Calu3 (cell line): Measurements from ENCODE around the gene C14orf119. TPM values are rescaled to one million over a fixed set of nuclear protein-coding genes. Genes with fewer than 3 reads are reported as not detected.

Experiments
- BruUV-seq: library from RNA; stranded (reverse); fragments of 400-500 nt; replicated peaks from 2 replicates; lab custom pipeline; 2021; lab: Mats Ljungman, UMichigan
- CTCF ChIA-PET: fragments of 300-600 bp; sonication (Branson Sonifier 250); formaldehyde crosslinking; loops from one replicate; lab custom pipeline; 2022; ENCODE audit warnings: antibody characterized with exemption; lab: Charles Lee
- DNase-seq: peaks from one replicate; pipeline ENCODE4 v3.0.0; 2022
- H3K27ac Mint-ChIP-seq: one replicate; pipeline ENCODE4 v1.8.0; 2022; ENCODE audit warnings: mixed read lengths; ENCODE audit not compliant: unreplicated experiment
- H3K27me3 Mint-ChIP-seq: one replicate; pipeline ENCODE4 v1.8.0; 2022; ENCODE audit warnings: mixed read lengths; ENCODE audit not compliant: unreplicated experiment
- H3K36me3 Mint-ChIP-seq: one replicate; pipeline ENCODE4 v1.8.0; 2022; ENCODE audit warnings: mild to moderate bottlenecking, moderate library complexity, mixed read lengths; ENCODE audit not compliant: insufficient read depth, unreplicated experiment
- H3K4me1 Mint-ChIP-seq: one replicate; pipeline ENCODE4 v1.8.0; 2022; ENCODE audit warnings: mild to moderate bottlenecking, low read depth, mixed read lengths; ENCODE audit not compliant: unreplicated experiment
- H3K4me3 Mint-ChIP-seq: one replicate; pipeline ENCODE4 v1.8.0; 2022; ENCODE audit warnings: mild to moderate bottlenecking, low read depth, moderate library complexity, mixed read lengths; ENCODE audit not compliant: unreplicated experiment
- H3K9me3 Mint-ChIP-seq: one replicate; pipeline ENCODE4 v1.8.0; 2022; ENCODE audit warnings: low read depth, mixed read lengths; ENCODE audit not compliant: unreplicated experiment
- CTCF ChIP-seq: fragments of 200-600 bp; IDR thresholded peaks from one replicate; pipeline ENCODE4 v1.8.0; 2022; ENCODE audit warnings: antibody characterized with exemption; ENCODE audit not compliant: unreplicated experiment
- intact Hi-C: fragments of 100-400 bp; cut with micrococcal nuclease; formaldehyde crosslinking; loops from one replicate; pipeline ENCODE4 v1.10.0; 2022; ENCODE audit not compliant: unreplicated experiment
- total RNA-seq: library from RNA; stranded (reverse); gene quantifications from 2 replicates; pipeline ENCODE4 v1.2.3, GENCODE V29; 2022

The C14orf119 gene
- total RNA-seq, 1 experiment from 2014 or later, result 47.3 TPM

GRCh38 chr14:23137192-23137812 is 42.0 kb downstream of the C14orf119 start:
- CTCF ChIA-PET, result interaction anchor here (1.2 kb wide), 1 partner anchor 17 kb away, joined by 4 read pairs; no protein-coding TSS in a partner anchor
- H3K27me3 Mint-ChIP-seq, result peaks cover 65% of the 10 kb centered on the region
- H3K4me3 Mint-ChIP-seq, result no peak overlapping the region
- H3K36me3 Mint-ChIP-seq, result no peaks in the 10 kb centered on the region
- no peak overlapping the region for H3K27ac Mint-ChIP-seq
- no peak for DNase-seq
- TF ChIP-seq CTCF, result no peak
- no TSS peak for BruUV-seq
- intact Hi-C loops, result no loop called here
- no peaks in the 10 kb centered on the region for H3K4me1 Mint-ChIP-seq
- H3K9me3 Mint-ChIP-seq, result no peaks in the 10 kb centered on the region

GRCh38 chr14:23137813-23138535 is 42.7 kb downstream of the C14orf119 start:
- Mint-ChIP-seq H3K9me3 (no peaks in the 10 kb centered on the region), H3K27ac (no peak overlapping the region), H3K4me1 (no peaks in the 10 kb centered on the region), H3K4me3 (no peak overlapping the region), H3K36me3 (no peaks in the 10 kb centered on the region), H3K27me3 (peaks cover 72% of the 10 kb centered on the region)
- CTCF ChIA-PET, result interaction anchor here (0.6 to 1.2 kb wide), 2 partner anchors 17 to 62 kb away, joined by 4 to 6 read pairs; no protein-coding TSS in a partner anchor
- no TSS peak for BruUV-seq
- no peak for DNase-seq
- intact Hi-C loops, result no loop called here
- TF ChIP-seq CTCF, result no peak

DNA sequence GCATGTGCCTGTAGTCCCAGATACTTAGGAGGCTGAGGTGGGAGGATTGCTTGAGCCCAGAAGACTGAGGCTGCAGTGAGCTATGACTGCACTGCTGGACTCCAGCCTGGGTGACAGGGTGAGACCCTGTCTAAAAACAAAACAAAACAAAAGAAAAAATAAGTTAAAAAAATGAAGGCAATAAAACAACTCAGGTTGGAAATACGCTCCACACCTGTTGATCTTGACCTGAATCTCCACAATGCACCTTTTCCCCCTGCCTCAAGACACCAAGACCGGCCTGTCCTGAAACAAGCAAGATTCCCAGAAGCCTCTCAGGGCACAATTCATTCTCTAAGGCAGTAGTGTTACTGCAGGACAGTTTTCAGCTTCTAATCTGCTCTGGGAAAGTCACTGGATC is 44.6 kb downstream of the C14orf119 start:
- no peak overlapping the region for H3K27ac Mint-ChIP-seq
- CTCF ChIA-PET, result no interaction called here
- H3K27me3 Mint-ChIP-seq, result peaks cover 88% of the 10 kb centered on the region
- H3K36me3 Mint-ChIP-seq, result no peaks in the 10 kb centered on the region
- no peaks in the 10 kb centered on the region for H3K9me3 Mint-ChIP-seq
- no peak for DNase-seq
- no TSS peak for BruUV-seq
- intact Hi-C loops, result no loop called here
- no peak for TF ChIP-seq CTCF
- no peak overlapping the region for H3K4me3 Mint-ChIP-seq
- no peaks in the 10 kb centered on the region for H3K4me1 Mint-ChIP-seq

GRCh38 chr14:23140371-23140770 is 45.1 kb downstream of the C14orf119 start:
- intact Hi-C loops, result no loop called here
- no peak for DNase-seq
- Mint-ChIP-seq H3K4me1 (no peaks in the 10 kb centered on the region), H3K27me3 (peaks cover 92% of the 10 kb centered on the region), H3K27ac (no peak overlapping the region), H3K4me3 (no peak overlapping the region), H3K36me3 (no peaks in the 10 kb centered on the region), H3K9me3 (no peaks in the 10 kb centered on the region)
- BruUV-seq, result no TSS peak
- TF ChIP-seq CTCF, result no peak
- CTCF ChIA-PET, result no interaction called here
